Spleen (tissue), 7 donors: ENCODE data around the gene PLA2G2F.

Source experiments
- POLR2A ChIP-seq, 3 donors: fragments of 450-650 bp; IDR thresholded peaks; one replicate each; pipeline ENCODE4 v1.5.1; 2017; ENCODE audit warnings: antibody characterized with exemption in 3 of 3, mild to moderate bottlenecking in 1 of 3
- TF ChIP-seq, protein P1 (sequence below), 11 experiments: fragments of 200-600 bp in 7 of 11; fragments of 450-650 bp in 4 of 11; sonication (generic) in 4 of 11; IDR thresholded peaks in 8 of 11; conservative IDR thresholded peaks in 3 of 11; 1 replicate in 7 of 11; 2 replicates in 4 of 11; pipeline versions ENCODE4 v1.4.0 to v1.8.0; 2016 to 2021; ENCODE audit warnings: antibody characterized with exemption in 11 of 11, inconsistent platforms in 4 of 11, mild to moderate bottlenecking in 1 of 11
- donor health status: DM: no; HTN: no; CAD: no; lungs with moderate emphysema.
- donor health status: DM: no; HTN: no; CAD: no.
- donor health status: DM: no; HTN: no; CAD: no.

DNA sequence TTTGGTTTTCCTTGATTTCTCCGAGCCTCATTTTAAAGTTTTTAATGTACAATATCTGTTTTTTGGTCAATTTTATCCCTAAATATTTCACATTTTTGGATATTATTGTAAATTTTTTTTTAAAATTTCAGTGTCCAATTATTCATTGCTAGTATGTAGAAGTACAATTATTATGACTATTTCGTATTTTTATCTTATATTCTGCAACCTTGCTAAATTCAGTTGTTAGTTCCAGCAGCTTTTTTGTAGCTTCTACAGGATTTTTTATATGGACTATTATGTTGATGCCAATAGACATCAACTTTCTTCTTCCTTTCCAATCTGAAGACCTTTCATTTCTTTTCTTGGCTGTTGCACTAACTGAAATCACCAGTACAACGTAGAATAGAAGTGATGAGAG is 4.1 kb upstream of the PLA2G2F start:
- TF ChIP-seq, protein P1, sequence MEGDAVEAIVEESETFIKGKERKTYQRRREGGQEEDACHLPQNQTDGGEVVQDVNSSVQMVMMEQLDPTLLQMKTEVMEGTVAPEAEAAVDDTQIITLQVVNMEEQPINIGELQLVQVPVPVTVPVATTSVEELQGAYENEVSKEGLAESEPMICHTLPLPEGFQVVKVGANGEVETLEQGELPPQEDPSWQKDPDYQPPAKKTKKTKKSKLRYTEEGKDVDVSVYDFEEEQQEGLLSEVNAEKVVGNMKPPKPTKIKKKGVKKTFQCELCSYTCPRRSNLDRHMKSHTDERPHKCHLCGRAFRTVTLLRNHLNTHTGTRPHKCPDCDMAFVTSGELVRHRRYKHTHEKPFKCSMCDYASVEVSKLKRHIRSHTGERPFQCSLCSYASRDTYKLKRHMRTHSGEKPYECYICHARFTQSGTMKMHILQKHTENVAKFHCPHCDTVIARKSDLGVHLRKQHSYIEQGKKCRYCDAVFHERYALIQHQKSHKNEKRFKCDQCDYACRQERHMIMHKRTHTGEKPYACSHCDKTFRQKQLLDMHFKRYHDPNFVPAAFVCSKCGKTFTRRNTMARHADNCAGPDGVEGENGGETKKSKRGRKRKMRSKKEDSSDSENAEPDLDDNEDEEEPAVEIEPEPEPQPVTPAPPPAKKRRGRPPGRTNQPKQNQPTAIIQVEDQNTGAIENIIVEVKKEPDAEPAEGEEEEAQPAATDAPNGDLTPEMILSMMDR (IDR thresholded peaks at IDR 0.05 in 8 of 11, conservative IDR thresholded peaks at IDR 0.05 in 3 of 11) = no peak
- no peak for TF ChIP-seq POLR2A (IDR thresholded peaks at IDR 0.05)
